Measurements from ENCODE around the gene STX19.

- peak; percentile 48 to 57 (median 56) for TF ChIP-seq CTCF (IDR thresholded peaks at IDR 0.05)
- no peak for TF ChIP-seq POLR2A (IDR thresholded peaks at IDR 0.05)
Observed at GRCh38 chr3:94036909-94037507, 8.6 kb upstream of the STX19 start.

Measured in transverse colon (tissue), 3 donors.